ENCODE data around the gene CXCL9. TPM values are rescaled to one million over a fixed set of nuclear protein-coding genes. Genes with fewer than 3 reads are reported as not detected.

Gene CXCL9
- total and polyA plus RNA-seq, 11 donors, result 0.07 to 372 (median 0.45) TPM; not detected in 1

- peak overlapping the region in 1 of 12 donors; percentile 39 for H3K4me3 ChIP-seq
- 73 to 80% (median 77%) methylated on average over 3 of the region's 3 CpGs for WGBS, 4 donors
- no peak for ATAC-seq
Observed at GRCh38 chr4:76035141-76035540, 27.8 kb upstream of the CXCL9 start.

DNA sequence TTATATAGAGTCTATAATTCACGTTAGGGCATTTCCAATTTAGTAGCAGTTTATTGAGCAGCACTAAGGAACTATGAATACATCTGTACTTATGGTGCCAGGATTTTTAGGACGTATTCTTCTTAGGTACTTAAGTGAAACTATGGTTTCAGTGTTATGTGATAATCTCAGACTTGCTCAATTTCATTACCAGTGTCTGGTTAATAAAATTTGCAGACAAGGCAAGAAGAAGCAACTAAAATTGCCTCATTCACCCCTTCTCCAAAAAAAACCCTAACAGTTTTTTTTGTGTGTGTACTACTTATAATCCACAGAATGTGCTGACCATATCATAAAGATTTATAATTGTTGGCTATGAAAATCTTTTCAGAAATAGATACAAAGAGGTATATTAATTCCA is 22.0 kb upstream of the CXCL9 start:
- intact Hi-C loops (cut with DNase I), result no loop called here
- DNase-seq (no peak), ATAC-seq (no peak)
- H3K4me1 ChIP-seq, result peaks cover 0 to 24% (median 0%) of the 10 kb centered on the region in 12 donors
- no peaks in the 10 kb centered on the region for H3K9me3 ChIP-seq
- no peaks in the 10 kb centered on the region for H3K36me3 ChIP-seq
- 70 to 84% (median 81%) methylated on average over 2 of the region's 2 CpGs for WGBS, 4 donors
- TF ChIP-seq, protein P1, sequence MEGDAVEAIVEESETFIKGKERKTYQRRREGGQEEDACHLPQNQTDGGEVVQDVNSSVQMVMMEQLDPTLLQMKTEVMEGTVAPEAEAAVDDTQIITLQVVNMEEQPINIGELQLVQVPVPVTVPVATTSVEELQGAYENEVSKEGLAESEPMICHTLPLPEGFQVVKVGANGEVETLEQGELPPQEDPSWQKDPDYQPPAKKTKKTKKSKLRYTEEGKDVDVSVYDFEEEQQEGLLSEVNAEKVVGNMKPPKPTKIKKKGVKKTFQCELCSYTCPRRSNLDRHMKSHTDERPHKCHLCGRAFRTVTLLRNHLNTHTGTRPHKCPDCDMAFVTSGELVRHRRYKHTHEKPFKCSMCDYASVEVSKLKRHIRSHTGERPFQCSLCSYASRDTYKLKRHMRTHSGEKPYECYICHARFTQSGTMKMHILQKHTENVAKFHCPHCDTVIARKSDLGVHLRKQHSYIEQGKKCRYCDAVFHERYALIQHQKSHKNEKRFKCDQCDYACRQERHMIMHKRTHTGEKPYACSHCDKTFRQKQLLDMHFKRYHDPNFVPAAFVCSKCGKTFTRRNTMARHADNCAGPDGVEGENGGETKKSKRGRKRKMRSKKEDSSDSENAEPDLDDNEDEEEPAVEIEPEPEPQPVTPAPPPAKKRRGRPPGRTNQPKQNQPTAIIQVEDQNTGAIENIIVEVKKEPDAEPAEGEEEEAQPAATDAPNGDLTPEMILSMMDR (IDR thresholded peaks at IDR 0.05), result no peak
- TF ChIP-seq POLR2A (IDR thresholded peaks at IDR 0.05), result no peak
- no peaks in the 10 kb centered on the region for H3K27me3 ChIP-seq
- no peak overlapping the region for H3K4me3 ChIP-seq
- H3K27ac ChIP-seq, result peak overlapping the region in 1 of 12 donors; percentile 84

More at GRCh38 chr4:76035141-76035540, 27.8 kb upstream of the CXCL9 start:
- intact Hi-C loops (cut with DNase I), result no loop called here
- no peak for DNase-seq
- Histone ChIP-seq H3K4me1 (peaks cover 0 to 14% (median 0%) of the 10 kb centered on the region in 12 donors), H3K27me3 (no peaks in the 10 kb centered on the region), H3K36me3 (no peaks in the 10 kb centered on the region), H3K9me3 (no peaks in the 10 kb centered on the region), H3K27ac (peak overlapping the region in 1 of 12 donors; percentile 33)
- TF ChIP-seq, protein P1 (IDR thresholded peaks at IDR 0.05), result no peak
- TF ChIP-seq POLR2A (IDR thresholded peaks at IDR 0.05), result no peak

DNA sequence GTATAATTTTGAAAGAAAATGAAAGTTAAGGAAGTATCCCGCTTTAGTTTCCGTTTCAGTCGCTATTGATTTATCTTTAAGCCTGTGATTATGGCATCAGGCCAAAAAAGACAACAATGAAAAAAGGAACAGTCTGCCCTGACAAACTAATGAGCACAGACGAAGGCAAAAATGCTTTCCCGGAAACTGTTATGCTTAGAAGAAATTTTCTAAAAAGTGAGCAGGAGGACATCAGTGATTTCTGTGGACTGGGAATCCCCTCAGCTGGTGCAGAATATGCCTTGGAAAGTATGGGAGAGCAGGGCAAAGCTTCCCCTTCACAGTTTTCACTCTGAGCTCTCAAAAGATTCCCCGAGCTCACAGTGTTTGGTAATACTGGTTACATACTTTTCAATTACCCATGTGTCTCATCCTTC is 21.0 kb upstream of the CXCL9 start:
- intact Hi-C loops (cut with DNase I), result no loop called here
- peak overlapping the region in 10 of 12 donors; percentile 15 to 47 (median 28) for H3K4me3 ChIP-seq
- DNase-seq (no peak), ATAC-seq (peak in 1 of 4 donors; percentile 36)
- TF ChIP-seq, protein P1 (IDR thresholded peaks at IDR 0.05), result no peak
- TF ChIP-seq POLR2A (IDR thresholded peaks at IDR 0.05), result no peak
- no peaks in the 10 kb centered on the region for H3K9me3 ChIP-seq
- H3K27me3 ChIP-seq, result no peaks in the 10 kb centered on the region
- H3K36me3 ChIP-seq, result no peaks in the 10 kb centered on the region
- H3K27ac ChIP-seq, result peak overlapping the region in 2 of 12 donors; percentile 12 to 84
- H3K4me1 ChIP-seq, result peaks cover 0 to 33% (median 0%) of the 10 kb centered on the region in 12 donors
- 26 to 43% (median 27%) methylated on average over 6 of the region's 6 CpGs for WGBS, 4 donors

DNA sequence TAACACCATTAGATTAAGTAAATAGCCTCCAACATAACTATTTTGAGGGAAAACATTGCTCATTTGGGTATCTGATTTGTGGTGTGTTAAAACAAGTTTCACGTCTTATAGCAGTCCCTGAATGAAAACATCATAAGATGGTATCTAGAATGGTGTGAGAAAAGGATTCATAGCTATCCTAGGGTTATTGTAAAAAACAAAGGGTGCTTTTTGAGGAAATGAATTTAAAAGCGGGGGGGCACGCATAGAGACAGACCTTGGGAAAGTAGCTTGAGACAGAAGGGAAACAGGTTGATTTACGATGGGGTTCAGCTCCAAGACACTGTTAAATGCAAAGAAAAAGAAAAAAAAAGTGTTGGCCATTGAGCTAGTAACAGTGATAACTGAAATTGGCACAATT is 16.8 kb upstream of the CXCL9 start:
- H3K9me3 ChIP-seq, result no peaks in the 10 kb centered on the region
- H3K4me3 ChIP-seq, result no peak overlapping the region
- no peaks in the 10 kb centered on the region for H3K36me3 ChIP-seq
- ATAC-seq (no peak), DNase-seq (no peak)
- no peaks in the 10 kb centered on the region for H3K27me3 ChIP-seq
- TF ChIP-seq POLR2A (IDR thresholded peaks at IDR 0.05), result no peak
- TF ChIP-seq, protein P1 (IDR thresholded peaks at IDR 0.05), result no peak
- H3K4me1 ChIP-seq, result peaks cover 0 to 39% (median 0%) of the 10 kb centered on the region in 12 donors
- H3K27ac ChIP-seq, result peak overlapping the region in 1 of 12 donors; percentile 34
- intact Hi-C loops (cut with DNase I), result no loop called here
- WGBS, 4 donors, result 77 to 82% (median 80%) methylated on average over 4 of the region's 4 CpGs

All from heart left ventricle (tissue), 16 donors.